Endothelial cell of umbilical vein (primary cell): ENCODE results near the gene LAMB4. TPM values are rescaled to one million over a fixed set of nuclear protein-coding genes. Genes with fewer than 3 reads are reported as not detected.

Experiments used
- BruUV-seq: library from RNA; stranded (reverse); fragments of 400-500 nt; replicated peaks from 2 replicates; lab custom pipeline; 2021; lab: Mats Ljungman, UMichigan
- CTCF ChIA-PET: fragments of 300-600, 350-600 bp; sonication (Branson Sonifier 250); formaldehyde crosslinking; loops from one replicate; lab custom pipeline; 2021; ENCODE audit warnings: antibody characterized with exemption, inconsistent platforms; lab: Charles Lee
- POLR2A ChIA-PET: fragments of 300-600, 350-600 bp; sonication (Branson Sonifier 250); formaldehyde crosslinking; loops from one replicate; lab custom pipeline; 2021; ENCODE audit warnings: antibody characterized with exemption, inconsistent platforms; lab: Charles Lee
- DNase-seq: peaks from one replicate; pipeline ENCODE4 v3.0.0-alpha.2; 2011; ENCODE audit warnings: low read depth, low spot score
- FAIRE-seq: peaks from 2 replicates; lab custom pipeline; 2011; peaks lifted over from hg19 to GRCh38; lab: Jason Lieb, UNC
- H2AFZ ChIP-seq: 2 replicates; pipeline ENCODE4 v1.6.0; 2012; ENCODE audit warnings: low read depth, low read length, control low read depth, inconsistent platforms
- H3K27ac ChIP-seq: 2 replicates; pipeline ENCODE4 v1.5.1; 2011; ENCODE audit warnings: low read depth, mild to moderate bottlenecking, control low read depth, low read length, moderate library complexity; ENCODE audit not compliant: insufficient read depth
- H3K27me3 ChIP-seq, 2 experiments: 2 replicates each; pipeline versions ENCODE4 v1.6.0 to v1.6.1; 2011; ENCODE audit warnings: low read length in 2 of 2, mixed read lengths in 1 of 2; ENCODE audit not compliant: control insufficient read depth in 2 of 2, insufficient read depth in 2 of 2
- H3K36me3 ChIP-seq, 2 experiments: 2 replicates in 1 of 2; 3 replicates in 1 of 2; pipeline ENCODE4 v1.5.1; 2011; ENCODE audit warnings: low read length in 2 of 2, mild to moderate bottlenecking in 1 of 2, moderate library complexity in 1 of 2; ENCODE audit not compliant: control insufficient read depth in 2 of 2, insufficient read depth in 2 of 2; ENCODE audit errors: extremely low read depth in 1 of 2
- H3K4me1 ChIP-seq: 3 replicates; pipeline ENCODE4 v1.5.1; 2011; ENCODE audit warnings: mild to moderate bottlenecking, low read length; ENCODE audit not compliant: control insufficient read depth, insufficient read depth; ENCODE audit errors: extremely low read depth
- H3K4me2 ChIP-seq: 2 replicates; pipeline ENCODE4 v1.6.1; 2011; ENCODE audit warnings: low read length, control low read depth, mixed read lengths; ENCODE audit not compliant: insufficient read depth
- H3K4me3 ChIP-seq, 3 experiments: fragments of 200-600 bp in 1 of 3; sonication (generic), shearing (Covaris generic) in 1 of 3; replicated peaks in 1 of 3; 2 replicates each; pipeline ENCODE4 v1.5.1; 2011 to 2016; ENCODE audit warnings: control low read depth in 3 of 3, low read length in 3 of 3, mild to moderate bottlenecking in 2 of 3, inconsistent platforms in 1 of 3, low read depth in 1 of 3, moderate library complexity in 1 of 3; ENCODE audit not compliant: insufficient read depth in 1 of 3
- H3K79me2 ChIP-seq: 2 replicates; pipeline ENCODE4 v1.6.0; 2012; ENCODE audit warnings: low read length, inconsistent platforms; ENCODE audit not compliant: control insufficient read depth, insufficient read depth
- H3K9ac ChIP-seq: replicated peaks from 2 replicates; pipeline ENCODE3; 2011; ENCODE audit warnings: low read length, control low read depth; ENCODE audit not compliant: insufficient read depth; ENCODE audit errors: extremely low read depth
- H3K9me1 ChIP-seq: replicated peaks from 3 replicates; pipeline ENCODE4 v1.6.0; 2011; ENCODE audit warnings: mild to moderate bottlenecking, low read length; ENCODE audit not compliant: control insufficient read depth, insufficient read depth; ENCODE audit errors: extremely low read depth
- H3K9me3 ChIP-seq: replicated peaks from 2 replicates; pipeline ENCODE4 v1.5.1; 2012; ENCODE audit warnings: low read length, inconsistent platforms; ENCODE audit not compliant: control insufficient read depth, insufficient read depth
- H4K20me1 ChIP-seq: replicated peaks from 2 replicates; pipeline ENCODE3; 2011; ENCODE audit warnings: mild to moderate bottlenecking, low read length; ENCODE audit not compliant: control insufficient read depth, insufficient read depth; ENCODE audit errors: extremely low read depth
- EZH2 ChIP-seq: IDR thresholded peaks from 2 replicates; pipeline ENCODE4 v1.6.1; 2012; ENCODE audit warnings: borderline replicate concordance, low read depth, mild to moderate bottlenecking, moderate library complexity, low read length, inconsistent platforms; ENCODE audit not compliant: severe bottlenecking
- FOS ChIP-seq: IDR thresholded peaks from 2 replicates; pipeline ENCODE4 v1.6.1; 2011; ENCODE audit warnings: mild to moderate bottlenecking, low read length, moderate library complexity, borderline replicate concordance; ENCODE audit not compliant: insufficient read depth
- GATA2 ChIP-seq: IDR thresholded peaks from 2 replicates; pipeline ENCODE4 v1.7.0; 2011; ENCODE audit warnings: low read depth, mild to moderate bottlenecking, moderate library complexity, mixed read lengths, low read length; ENCODE audit not compliant: insufficient read length, insufficient read depth
- JUN ChIP-seq: IDR thresholded peaks from 2 replicates; pipeline ENCODE4 v1.6.1; 2011; ENCODE audit warnings: borderline replicate concordance, low read depth; ENCODE audit not compliant: insufficient read length, insufficient read depth
- MYC ChIP-seq: IDR thresholded peaks from one replicate; pipeline ENCODE4 v1.6.1; 2011; ENCODE audit warnings: mild to moderate bottlenecking, low read depth, low read length
- POLR2A ChIP-seq: IDR thresholded peaks from 2 replicates; pipeline ENCODE4 v1.6.1; 2012; ENCODE audit warnings: low read depth, mild to moderate bottlenecking, control low read depth, low read length
- POLR2AphosphoS5 ChIP-seq: IDR thresholded peaks from 2 replicates; pipeline ENCODE4 v1.6.1; 2012; ENCODE audit warnings: low read depth, mild to moderate bottlenecking, control low read depth, low read length, moderate library complexity; ENCODE audit not compliant: insufficient read depth
- dilution Hi-C: fragments of 300-500 bp; cut with MboI; formaldehyde crosslinking; loops from one replicate; pipeline ENCODE4 v1.15.0; 2019; ENCODE audit warnings: low sequenced_read_pairs; ENCODE audit not compliant: extremely low pct_ligation_motif_present
- intact Hi-C: fragments of 100-400 bp; cut with micrococcal nuclease; formaldehyde crosslinking; loops from one replicate; pipeline ENCODE4 v1.10.0; 2022
- polyA plus RNA-seq, 4 experiments: library from polyadenylated mRNA; depleted of rRNA in 3 of 4; stranded (reverse) in 3 of 4; unstranded in 1 of 4; fragments of >200 nt; gene quantifications; 2 replicates each; pipeline versions ENCODE4 v1.2.1 to v1.2.3, GENCODE V29; 2011 to 2012; ENCODE audit warnings: missing spikeins in 1 of 4
- total RNA-seq: library from RNA; stranded (reverse); gene quantifications from 2 replicates; pipeline ENCODE4 v1.2.3, GENCODE V29; 2021
- TF ChIP-seq, protein P1 (sequence below): IDR thresholded peaks from 2 replicates; pipeline ENCODE4 v1.6.1; 2011; ENCODE audit not compliant: insufficient read depth, insufficient read length
- TF ChIP-seq, protein P2 (sequence below), 2 donors: IDR thresholded peaks; 1 replicate in 1 of 2; 2 replicates in 1 of 2; pipeline ENCODE4 v1.5.1; 2011; ENCODE audit warnings: low read length in 2 of 2, mild to moderate bottlenecking in 2 of 2, moderate library complexity in 2 of 2, control low read depth in 1 of 2, inconsistent platforms in 1 of 2, low read depth in 1 of 2; ENCODE audit not compliant: insufficient read depth in 1 of 2; ENCODE audit errors: extremely low read depth in 1 of 2

Gene LAMB4
- total and polyA plus RNA-seq, 2 donors (not counting 3 experiments of a cell fraction or from before 2014, with no cell fraction given), result 0.15 to 0.20 TPM

DNA sequence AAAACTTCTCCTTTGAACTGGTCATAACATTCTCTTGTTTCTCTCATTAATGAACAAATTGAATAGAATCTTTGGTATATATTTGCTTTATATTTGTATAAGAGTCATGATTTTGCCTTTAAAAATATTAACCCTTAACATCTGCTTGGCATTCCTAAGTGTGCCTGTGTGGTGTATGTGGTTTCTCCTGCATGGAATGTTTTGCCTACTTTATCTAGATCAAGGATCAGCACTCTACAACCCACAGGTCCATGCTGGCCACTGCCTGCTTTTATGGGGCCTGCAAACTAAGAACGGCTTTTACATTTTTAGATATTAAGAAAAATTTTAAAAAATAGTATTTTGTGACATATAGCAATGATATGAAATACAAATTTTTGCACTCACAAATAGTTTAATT is 4.3 kb upstream of the LAMB4 start:
- Histone ChIP-seq H3K36me3 (no peaks in the 10 kb centered on the region), H4K20me1 (no peaks in the 10 kb centered on the region), H3K4me1 (peaks cover 2% of the 10 kb centered on the region), H3K9ac (no peak overlapping the region), H2AFZ (no peak overlapping the region), H3K4me3 (no peak overlapping the region), H3K9me3 (no peaks in the 10 kb centered on the region), H3K4me2 (no peak overlapping the region), H3K79me2 (no peaks in the 10 kb centered on the region), H3K27me3 (no peaks in the 10 kb centered on the region), H3K9me1 (no peaks in the 10 kb centered on the region), H3K27ac (no peak overlapping the region)
- TF ChIP-seq POLR2AphosphoS5, result no peak
- TF ChIP-seq MYC, result no peak
- no peak for TF ChIP-seq POLR2A
- TF ChIP-seq FOS, result no peak
- TF ChIP-seq, protein P1, sequence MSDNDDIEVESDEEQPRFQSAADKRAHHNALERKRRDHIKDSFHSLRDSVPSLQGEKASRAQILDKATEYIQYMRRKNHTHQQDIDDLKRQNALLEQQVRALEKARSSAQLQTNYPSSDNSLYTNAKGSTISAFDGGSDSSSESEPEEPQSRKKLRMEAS, result no peak
- TF ChIP-seq, protein P2, sequence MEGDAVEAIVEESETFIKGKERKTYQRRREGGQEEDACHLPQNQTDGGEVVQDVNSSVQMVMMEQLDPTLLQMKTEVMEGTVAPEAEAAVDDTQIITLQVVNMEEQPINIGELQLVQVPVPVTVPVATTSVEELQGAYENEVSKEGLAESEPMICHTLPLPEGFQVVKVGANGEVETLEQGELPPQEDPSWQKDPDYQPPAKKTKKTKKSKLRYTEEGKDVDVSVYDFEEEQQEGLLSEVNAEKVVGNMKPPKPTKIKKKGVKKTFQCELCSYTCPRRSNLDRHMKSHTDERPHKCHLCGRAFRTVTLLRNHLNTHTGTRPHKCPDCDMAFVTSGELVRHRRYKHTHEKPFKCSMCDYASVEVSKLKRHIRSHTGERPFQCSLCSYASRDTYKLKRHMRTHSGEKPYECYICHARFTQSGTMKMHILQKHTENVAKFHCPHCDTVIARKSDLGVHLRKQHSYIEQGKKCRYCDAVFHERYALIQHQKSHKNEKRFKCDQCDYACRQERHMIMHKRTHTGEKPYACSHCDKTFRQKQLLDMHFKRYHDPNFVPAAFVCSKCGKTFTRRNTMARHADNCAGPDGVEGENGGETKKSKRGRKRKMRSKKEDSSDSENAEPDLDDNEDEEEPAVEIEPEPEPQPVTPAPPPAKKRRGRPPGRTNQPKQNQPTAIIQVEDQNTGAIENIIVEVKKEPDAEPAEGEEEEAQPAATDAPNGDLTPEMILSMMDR (IDR thresholded peaks at IDR 0.05; ENCODE audit: extremely low read depth in 1 of 2, insufficient read depth in 1 of 2, low read depth in 1 of 2, low read length in 2 of 2), result no peak
- no peak for TF ChIP-seq GATA2
- no peak for TF ChIP-seq JUN
- TF ChIP-seq EZH2, result no peak
- CTCF ChIA-PET, result interaction anchor here (1.2 kb wide), 1 partner anchor 16 kb away, joined by 3 read pairs; no protein-coding TSS in a partner anchor
- DNase-seq (no peak), FAIRE-seq (no peak)
- POLR2A ChIA-PET, result no interaction called here
- no TSS peak for BruUV-seq
- intact Hi-C loops, result no loop called here
- dilution Hi-C loops, result no loop called here
